Colon (tissue), 2 donors: ENCODE results near the gene BHLHA15.

ENCODE experiments used
- FAIRE-seq: peaks from 2 replicates; lab custom pipeline; 2012; peaks lifted over from hg19 to GRCh38; lab: Jason Lieb, UNC
- donor health status: control.
- donor health status: control.

The BHLHA15 gene

GRCh38 chr7:98211221-98211675, at the start of gene BHLHA15:
Gene BHLHA15 (plus strand): TSS chr7:98211439. CDS start chr7:98212310, 871 bp downstream.
- no peak for FAIRE-seq

- no peak for FAIRE-seq
These were observed 48.5 kb upstream of the BHLHA15 start for GRCh38 chr7:98162758-98163157.

- FAIRE-seq = no peak
These were observed 48.0 kb upstream of the BHLHA15 start for GRCh38 chr7:98163269-98163668.

GRCh38 chr7:98163704-98164494, 47.3 kb upstream of the BHLHA15 start:
- FAIRE-seq = no peak

GRCh38 chr7:98165827-98166667, 45.2 kb upstream of the BHLHA15 start:
- no peak for FAIRE-seq

GRCh38 chr7:98166668-98166970, 44.6 kb upstream of the BHLHA15 start:
- no peak for FAIRE-seq

GRCh38 chr7:98167653-98168052, 43.6 kb upstream of the BHLHA15 start:
- no peak for FAIRE-seq

- no peak for FAIRE-seq
These were observed 42.9 kb upstream of the BHLHA15 start for GRCh38 chr7:98168181-98168903.

GRCh38 chr7:98168904-98169621, 42.2 kb upstream of the BHLHA15 start:
- no peak for FAIRE-seq

- FAIRE-seq = no peak
These were observed 40.3 kb upstream of the BHLHA15 start for GRCh38 chr7:98170966-98171365.

GRCh38 chr7:98171449-98171848, 39.8 kb upstream of the BHLHA15 start:
- no peak for FAIRE-seq

GRCh38 chr7:98174334-98175259, 36.6 kb upstream of the BHLHA15 start:
- FAIRE-seq = no peak

GRCh38 chr7:98175260-98175940, 35.8 kb upstream of the BHLHA15 start:
- no peak for FAIRE-seq

GRCh38 chr7:98177553-98177952, 33.7 kb upstream of the BHLHA15 start:
- FAIRE-seq = no peak

GRCh38 chr7:98178321-98178720, 32.9 kb upstream of the BHLHA15 start:
- FAIRE-seq = no peak

GRCh38 chr7:98178762-98179490, 32.3 kb upstream of the BHLHA15 start:
- FAIRE-seq = no peak

- no peak for FAIRE-seq
These were observed 30.5 kb upstream of the BHLHA15 start for GRCh38 chr7:98180751-98181150.

- no peak for FAIRE-seq
These were observed 26.1 kb upstream of the BHLHA15 start for GRCh38 chr7:98185101-98185500.

- no peak for FAIRE-seq
These were observed 24.6 kb upstream of the BHLHA15 start for GRCh38 chr7:98186452-98187137.
